Measurements from ENCODE around the gene RBPMS2. TPM values are rescaled to one million over a fixed set of nuclear protein-coding genes. Genes with fewer than 3 reads are reported as not detected.

Gene RBPMS2
- total and polyA plus RNA-seq, 2 of the 4 experiments (the other 2 are of a cell fraction): 2.8 TPM; not detected in 1

- H3K9me1 ChIP-seq (ENCODE audit: insufficient read depth, low read length): no peaks in the 10 kb centered on the region
- H3K27me3 ChIP-seq (ENCODE audit: control insufficient read depth, insufficient read depth, low read length): no peaks in the 10 kb centered on the region
- H2BK15ac ChIP-seq (ENCODE audit: low read depth, low read length): no peak overlapping the region
- no peak overlapping the region for H3K9ac ChIP-seq (ENCODE audit: low read depth, low read length)
- no peaks in the 10 kb centered on the region for H4K20me1 ChIP-seq (ENCODE audit: insufficient read depth, low read length)
- no peaks in the 10 kb centered on the region for H3K9me3 ChIP-seq (ENCODE audit: control insufficient read depth, insufficient read depth, low read length)
- no peak overlapping the region for H2AFZ ChIP-seq (replicated peaks; ENCODE audit: low read length, poor library complexity)
- 75% methylated on average over 1 of the region's 3 CpGs; no CpG with 5 or more reads in 1 of the 2 experiments for WGBS, 2 experiments (ENCODE audit: extremely low coverage in 2 of 2, insufficient read length in 1 of 2)
- H4K91ac ChIP-seq (ENCODE audit: insufficient read depth, low read depth, low read length): no peak overlapping the region
- no peak overlapping the region for H3K23ac ChIP-seq (ENCODE audit: low read depth, low read length)
- H2BK120ac ChIP-seq (ENCODE audit: low read depth, low read length): no peak overlapping the region
- no peak overlapping the region for H3K14ac ChIP-seq (replicated peaks; ENCODE audit: low read depth, low read length)
- ATAC-seq (ENCODE audit: low read depth) (no peak), DNase-seq (no peak)
- H4K5ac ChIP-seq (ENCODE audit: low read depth, low read length): no peak overlapping the region
- no peaks in the 10 kb centered on the region for H3K4me1 ChIP-seq (ENCODE audit: control insufficient read depth, insufficient read depth, low read length)
- no peak overlapping the region for H3K56ac ChIP-seq (ENCODE audit: extremely low read depth, insufficient read depth, low read length)
- no peak for TF ChIP-seq RCOR1 (IDR thresholded peaks at IDR 0.05; ENCODE audit: insufficient replicate concordance, low read length)
- no peak for TF ChIP-seq POLR2A (IDR thresholded peaks at IDR 0.05; ENCODE audit: low read depth, low read length)
- no peak for TF ChIP-seq NFE2L2 (IDR thresholded peaks at IDR 0.05; ENCODE audit: low read depth, low read length)
- TF ChIP-seq, protein P1, sequence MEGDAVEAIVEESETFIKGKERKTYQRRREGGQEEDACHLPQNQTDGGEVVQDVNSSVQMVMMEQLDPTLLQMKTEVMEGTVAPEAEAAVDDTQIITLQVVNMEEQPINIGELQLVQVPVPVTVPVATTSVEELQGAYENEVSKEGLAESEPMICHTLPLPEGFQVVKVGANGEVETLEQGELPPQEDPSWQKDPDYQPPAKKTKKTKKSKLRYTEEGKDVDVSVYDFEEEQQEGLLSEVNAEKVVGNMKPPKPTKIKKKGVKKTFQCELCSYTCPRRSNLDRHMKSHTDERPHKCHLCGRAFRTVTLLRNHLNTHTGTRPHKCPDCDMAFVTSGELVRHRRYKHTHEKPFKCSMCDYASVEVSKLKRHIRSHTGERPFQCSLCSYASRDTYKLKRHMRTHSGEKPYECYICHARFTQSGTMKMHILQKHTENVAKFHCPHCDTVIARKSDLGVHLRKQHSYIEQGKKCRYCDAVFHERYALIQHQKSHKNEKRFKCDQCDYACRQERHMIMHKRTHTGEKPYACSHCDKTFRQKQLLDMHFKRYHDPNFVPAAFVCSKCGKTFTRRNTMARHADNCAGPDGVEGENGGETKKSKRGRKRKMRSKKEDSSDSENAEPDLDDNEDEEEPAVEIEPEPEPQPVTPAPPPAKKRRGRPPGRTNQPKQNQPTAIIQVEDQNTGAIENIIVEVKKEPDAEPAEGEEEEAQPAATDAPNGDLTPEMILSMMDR (conservative IDR thresholded peaks at IDR 0.05; ENCODE audit: low read depth, low read length): no peak
- TF ChIP-seq, protein P2, sequence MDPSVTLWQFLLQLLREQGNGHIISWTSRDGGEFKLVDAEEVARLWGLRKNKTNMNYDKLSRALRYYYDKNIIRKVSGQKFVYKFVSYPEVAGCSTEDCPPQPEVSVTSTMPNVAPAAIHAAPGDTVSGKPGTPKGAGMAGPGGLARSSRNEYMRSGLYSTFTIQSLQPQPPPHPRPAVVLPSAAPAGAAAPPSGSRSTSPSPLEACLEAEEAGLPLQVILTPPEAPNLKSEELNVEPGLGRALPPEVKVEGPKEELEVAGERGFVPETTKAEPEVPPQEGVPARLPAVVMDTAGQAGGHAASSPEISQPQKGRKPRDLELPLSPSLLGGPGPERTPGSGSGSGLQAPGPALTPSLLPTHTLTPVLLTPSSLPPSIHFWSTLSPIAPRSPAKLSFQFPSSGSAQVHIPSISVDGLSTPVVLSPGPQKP (IDR thresholded peaks at IDR 0.05; ENCODE audit: borderline replicate concordance, low read depth, low read length): no peak
- TF ChIP-seq CHD1 (IDR thresholded peaks at IDR 0.05; ENCODE audit: low read depth, low read length): no peak
- no peak overlapping the region for H3K18ac ChIP-seq (ENCODE audit: low read depth, low read length)
- dilution Hi-C loops (cut with HindIII; ENCODE audit: low sequenced_read_pairs, unreplicated experiment): no loop called here
- no peak overlapping the region for H3K27ac ChIP-seq (ENCODE audit: insufficient read depth, low read length)
- H4K8ac ChIP-seq (ENCODE audit: low read depth in 2 of 2, low read length in 2 of 2): no peak overlapping the region
- H3K36me3 ChIP-seq (ENCODE audit: control insufficient read depth, insufficient read depth, low read length): no peaks in the 10 kb centered on the region
- H3K4me3 ChIP-seq (ENCODE audit: insufficient read depth, low read depth, low read length): no peak overlapping the region
- in situ Hi-C loops (cut with MboI; ENCODE audit: low sequenced_read_pairs): no loop called here
- no peak overlapping the region for H2AK5ac ChIP-seq (ENCODE audit: low read depth, low read length)
- H3K4me2 ChIP-seq (ENCODE audit: low read depth, low read length): no peak overlapping the region
- no peak overlapping the region for H3K4ac ChIP-seq (ENCODE audit: low read depth, low read length)
- ChIA-PET CTCF (no interaction called here), POLR2A (ENCODE audit: unreplicated experiment) (interaction anchor here (0.6 kb wide), 1 partner anchor 35 kb away, joined by 4 read pairs; no protein-coding TSS in a partner anchor)
- no peak overlapping the region for H2BK20ac ChIP-seq (ENCODE audit: low read depth, low read length)
- no TSS peak for BruUV-seq (replicated peaks)
- H3K79me1 ChIP-seq (ENCODE audit: low read depth in 1 of 2, low read length in 2 of 2): no peaks in the 10 kb centered on the region
- no peak overlapping the region for H2BK5ac ChIP-seq (ENCODE audit: low read depth, low read length, poor library complexity, severe bottlenecking)
- H2AK9ac ChIP-seq (replicated peaks; ENCODE audit: low read depth, low read length, poor library complexity): no peak overlapping the region
- intact Hi-C loops (cut with micrococcal nuclease): no loop called here
Measured at GRCh38 chr15:64720188-64720587, 55.2 kb downstream of the RBPMS2 start.

Data from IMR-90 (cell line).